ENCODE data around the gene CSAD.
"Not testable (repeated sequence)": the region's sequence is repeated elsewhere in the genome, so short reads cannot be mapped to it uniquely, and the experiment has no call there.

Gene CSAD

GRCh38 chr12:53218551-53219291, 38.0 kb upstream of the CSAD start:
- no peak for DNase-seq

- no peak for DNase-seq
Observed at GRCh38 chr12:53217931-53218307, 37.2 kb upstream of the CSAD start.

DNA sequence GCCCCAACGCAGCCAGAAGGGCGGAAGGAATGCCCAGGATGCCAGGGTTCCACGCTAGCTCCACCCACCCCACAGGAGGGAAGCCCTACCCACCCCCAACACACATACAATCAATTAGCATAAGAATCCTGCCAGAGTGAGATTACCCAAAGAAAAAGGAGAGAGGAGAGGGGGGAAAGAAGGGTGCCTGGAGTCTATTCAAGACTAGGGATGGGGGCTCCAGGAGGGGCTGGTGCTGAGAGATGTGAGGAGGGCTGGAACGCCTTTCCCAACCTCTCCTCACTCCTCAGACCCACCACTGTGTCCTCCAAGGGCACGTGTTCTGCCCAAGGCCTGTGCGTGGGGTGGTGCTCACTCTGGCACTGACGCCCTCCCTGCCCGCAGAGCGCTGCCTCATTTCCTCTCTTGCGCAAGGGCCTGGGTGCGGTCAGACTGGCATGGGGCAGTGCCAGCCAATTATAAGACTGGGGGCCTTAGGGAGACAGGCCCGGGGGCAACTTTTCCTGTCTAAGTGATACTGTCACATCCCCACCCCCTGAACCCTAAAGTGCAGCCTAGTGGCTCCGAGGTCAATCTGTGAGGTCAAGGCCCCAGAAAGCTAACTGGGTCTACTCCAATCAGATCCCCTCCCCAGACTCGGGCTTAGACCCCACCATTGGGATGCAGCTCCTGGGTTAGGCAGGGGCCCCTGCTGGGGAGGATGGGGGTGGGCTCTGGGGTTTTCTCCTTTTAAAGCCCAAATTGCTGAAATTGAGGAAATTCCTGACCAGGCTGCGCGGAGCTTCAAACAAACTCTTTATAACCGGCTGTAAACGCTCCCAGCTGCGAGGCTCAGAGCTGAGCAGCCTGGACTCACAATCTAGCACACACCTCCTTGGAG, 36.6 kb upstream of the CSAD start:
- DNase-seq, result no peak

DNA sequence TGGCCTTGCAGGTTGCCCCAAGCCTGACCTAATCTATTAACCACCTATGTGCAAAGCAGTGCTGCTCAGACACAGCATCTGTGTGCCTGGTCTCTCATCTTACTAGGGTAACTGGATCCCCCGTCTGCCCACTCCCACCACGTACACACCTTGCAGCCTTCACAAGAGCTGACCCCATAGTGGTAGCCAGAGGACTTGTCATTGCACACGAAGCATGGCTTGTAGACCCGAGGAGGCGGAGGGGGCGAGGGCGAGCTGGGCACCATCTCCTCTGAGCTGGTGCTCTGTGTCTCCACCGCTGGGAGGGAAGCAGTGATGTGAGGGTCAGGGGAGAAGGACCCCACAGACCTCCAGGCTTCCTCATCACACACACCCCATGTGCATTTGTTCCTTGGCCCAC, 34.8 kb upstream of the CSAD start:
- no peak for DNase-seq

GRCh38 chr12:53214687-53215455, 34.1 kb upstream of the CSAD start:
- no peak for DNase-seq

- DNase-seq, result no peak
Observed at GRCh38 chr12:53214221-53214620, 33.5 kb upstream of the CSAD start.

DNA sequence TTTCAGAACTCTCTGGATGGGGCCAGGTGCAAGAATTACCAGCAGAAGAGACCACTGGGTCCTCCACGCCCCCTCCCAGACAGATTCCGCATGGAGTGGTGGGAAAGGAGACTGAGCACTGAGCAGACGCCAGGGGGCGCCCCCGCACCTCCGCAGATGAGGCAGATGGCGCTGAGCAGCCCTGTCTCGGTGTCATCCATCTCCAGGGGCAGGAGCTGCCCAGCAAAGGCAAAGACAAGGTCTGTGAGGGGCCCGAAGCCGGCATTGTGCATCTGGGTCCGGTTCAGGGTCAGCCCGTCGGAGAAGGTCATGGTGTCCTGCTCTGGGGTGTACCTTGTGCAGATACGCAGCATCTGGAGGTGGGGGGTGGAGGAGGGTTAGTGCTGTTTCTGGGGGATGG, 32.6 kb upstream of the CSAD start:
- DNase-seq, result peak; percentile 56 to 76

DNA sequence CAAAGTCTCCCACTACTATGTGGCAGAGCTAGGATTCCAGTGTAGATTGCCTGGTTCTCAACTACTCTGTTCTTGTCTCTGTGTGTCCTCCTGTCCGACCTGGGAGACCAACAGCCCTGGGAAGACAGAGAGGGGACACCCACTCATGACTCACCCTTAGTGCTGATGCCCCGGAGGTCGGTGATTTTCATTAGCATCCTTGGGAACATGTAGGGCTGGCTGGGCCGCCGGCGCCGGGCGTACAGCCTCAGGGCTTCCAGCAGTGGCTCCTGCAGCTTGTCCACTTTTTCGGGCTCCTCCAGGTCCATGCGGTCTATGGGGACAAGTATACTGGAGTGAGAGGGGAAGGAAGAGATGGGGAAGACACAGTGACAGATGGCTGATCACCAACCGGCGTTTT, 32.2 kb upstream of the CSAD start:
- DNase-seq, result no peak

- DNase-seq, result peak in 1 of 2 experiments; percentile 44
Observed at GRCh38 chr12:53211476-53212381, 31.0 kb upstream of the CSAD start.

- no peak for DNase-seq
Observed at GRCh38 chr12:53210843-53211242, 30.1 kb upstream of the CSAD start.

GRCh38 chr12:53208877-53209463, 28.2 kb upstream of the CSAD start:
- no peak for DNase-seq

GRCh38 chr12:53208435-53208834, 27.7 kb upstream of the CSAD start:
- DNase-seq, result no peak

- DNase-seq, result no peak
Observed at GRCh38 chr12:53207042-53207441, 26.3 kb upstream of the CSAD start, which contains the start of gene ITGB7. Gene ITGB7 (minus strand): TSS chr12:53207251. CDS start chr12:53200443, 6,808 bp downstream.

GRCh38 chr12:53205747-53206419, 25.2 kb upstream of the CSAD start:
- DNase-seq, result no peak

GRCh38 chr12:53204351-53204750, 23.6 kb upstream of the CSAD start:
- no peak for DNase-seq

- DNase-seq, result not testable (repeated sequence)
Observed at GRCh38 chr12:53202316-53202715, 21.6 kb upstream of the CSAD start.

DNA sequence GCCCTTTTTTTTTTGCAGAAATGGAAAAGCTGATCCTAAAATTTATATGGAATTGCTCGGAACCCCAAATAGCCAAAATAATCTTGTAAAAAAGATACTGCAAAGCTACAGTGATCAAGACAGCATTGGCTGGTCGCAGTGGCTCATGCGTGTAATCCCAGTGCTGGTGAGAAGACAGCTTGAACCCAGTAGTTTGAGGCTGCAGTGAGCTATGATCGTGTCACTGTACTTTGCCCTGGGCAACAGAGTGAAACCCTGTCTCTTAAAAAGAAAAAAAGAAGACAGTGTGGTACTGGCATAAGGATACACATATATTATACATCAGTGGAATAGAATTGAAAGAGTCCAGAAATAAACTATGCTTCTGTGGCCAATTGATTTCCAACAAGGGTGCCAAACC, 20.9 kb upstream of the CSAD start:
- no peak for DNase-seq

DNA sequence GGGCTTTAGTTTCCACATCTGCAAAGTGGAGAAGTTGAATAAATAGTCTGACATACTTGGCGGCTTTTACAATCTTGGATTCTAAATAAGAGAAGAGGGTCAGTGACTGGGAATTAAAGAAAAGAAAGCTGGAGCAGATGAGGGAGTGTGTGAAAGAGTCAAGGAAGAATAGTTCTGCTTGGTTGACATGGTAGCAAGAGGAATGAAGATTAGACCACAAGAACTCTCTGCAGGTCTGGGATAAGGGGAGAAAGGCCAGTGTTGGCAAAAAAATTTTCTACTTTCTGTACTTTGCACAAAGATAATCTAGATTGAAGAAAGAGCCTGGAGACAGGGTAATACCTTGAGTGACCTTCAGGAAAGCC, 20.4 kb upstream of the CSAD start:
- DNase-seq, result no peak

DNA sequence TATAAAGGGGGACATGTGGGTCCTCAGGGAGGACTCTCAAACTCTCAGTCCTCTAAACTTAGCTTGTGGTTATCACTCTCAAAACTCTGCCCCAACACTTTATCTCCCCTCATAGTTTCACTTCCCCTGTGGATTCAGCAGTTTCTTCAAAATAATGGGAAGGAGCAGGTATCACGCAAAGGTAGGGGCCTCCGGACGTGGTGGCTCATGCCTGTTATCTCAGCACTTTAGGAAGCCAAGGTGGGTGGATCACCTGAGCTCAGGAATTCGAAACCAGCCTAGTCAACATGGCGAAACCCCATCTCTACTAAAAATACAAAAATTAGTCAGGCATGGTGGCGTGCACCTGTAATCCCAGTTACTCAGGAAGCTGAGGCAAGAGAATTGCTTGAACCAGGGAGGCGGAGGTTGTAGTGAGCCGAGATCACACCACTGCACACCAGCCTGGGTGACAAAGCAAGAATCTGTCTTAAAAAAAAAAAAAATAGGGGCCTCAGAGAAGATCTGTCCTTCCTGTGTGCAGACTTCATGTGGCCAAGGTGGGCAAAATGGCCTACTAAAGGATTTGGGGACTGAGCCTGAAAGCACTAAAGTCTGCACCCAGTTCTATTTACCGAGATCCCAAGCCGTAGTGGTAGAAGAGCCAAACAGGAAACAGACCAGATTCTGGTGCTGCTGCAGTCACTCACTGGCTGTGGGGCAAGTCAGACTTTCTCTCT, 19.9 kb upstream of the CSAD start:
- DNase-seq, result no peak

- no peak for DNase-seq
Observed at GRCh38 chr12:53200107-53200457, 19.4 kb upstream of the CSAD start.

DNA sequence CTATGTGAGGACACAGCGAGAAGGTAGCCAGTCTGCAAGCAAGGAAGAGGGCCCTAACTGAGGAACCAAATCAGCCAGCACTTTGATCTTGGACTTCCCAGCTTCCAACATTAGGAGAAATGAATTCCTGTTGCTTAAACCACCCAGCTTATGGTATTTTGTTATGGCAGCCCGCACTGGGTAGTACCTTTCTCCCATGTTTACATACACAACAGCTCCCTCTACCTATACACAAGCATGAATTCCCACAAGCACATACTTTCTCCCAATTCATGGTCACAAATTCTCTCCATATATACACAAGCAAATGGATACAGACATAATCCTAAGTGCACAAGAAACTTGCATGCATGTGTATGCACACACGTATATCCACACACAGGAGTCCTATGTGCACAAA, 19.0 kb upstream of the CSAD start:
- no peak for DNase-seq
